Adrenal gland (tissue), 5 donors: ENCODE measurements around the gene OSBPL10.

Experiments
- CTCF ChIP-seq, 6 experiments: fragments of 450-650 bp in 4 of 6; fragments of 200-600 bp in 2 of 6; sonication (generic) in 1 of 6; IDR thresholded peaks; 1 replicate in 5 of 6; 2 replicates in 1 of 6; pipeline versions ENCODE4 v1.5.1 to v1.8.0; 2016 to 2021; ENCODE audit warnings: antibody characterized with exemption in 6 of 6, mild to moderate bottlenecking in 2 of 6, moderate library complexity in 1 of 6
- POLR2A ChIP-seq, 2 donors: fragments of 450-650 bp; IDR thresholded peaks; one replicate each; pipeline ENCODE4 v1.6.1; 2017; ENCODE audit warnings: antibody characterized with exemption in 2 of 2, mild to moderate bottlenecking in 2 of 2, moderate library complexity in 1 of 2
- donor health status: DM: no; HTN: no; CAD: no.

GRCh38 chr3:31847760-31848159, 133.3 kb downstream of the OSBPL10 start:
- TF ChIP-seq POLR2A (IDR thresholded peaks at IDR 0.05) (no peak), CTCF (IDR thresholded peaks at IDR 0.05) (no peak)
